Omental fat pad (tissue), 4 donors: ENCODE data around the gene TEAD1. TPM values are rescaled to one million over a fixed set of nuclear protein-coding genes. Genes with fewer than 3 reads are reported as not detected.

Source experiments
- ATAC-seq: fragments of 150-250 bp; one replicate; pipeline ENCODE4 v1.9.1; 2016; ENCODE audit warnings: mild to moderate bottlenecking, moderate library complexity; ENCODE audit not compliant: low FRiP score
- DNase-seq: peaks from one replicate; pipeline ENCODE4 v3.0.0-alpha.2; 2019; ENCODE audit warnings: low spot score
- total RNA-seq, 4 donors: library from RNA; depleted of rRNA; stranded (reverse); fragments of >200 nt; gene quantifications; one replicate each; pipeline ENCODE4 v1.1.0, GENCODE V29; 2016
- TF ChIP-seq, protein P1 (sequence below), 3 donors: fragments of 450-650 bp; IDR thresholded peaks; one replicate each; pipeline ENCODE4 v1.5.1; 2016 to 2017; ENCODE audit warnings: antibody characterized with exemption in 3 of 3, mild to moderate bottlenecking in 3 of 3, moderate library complexity in 2 of 3

The TEAD1 gene
- total RNA-seq, 4 donors from 2014 or later, result 81.7 to 123 (median 103) TPM

DNA sequence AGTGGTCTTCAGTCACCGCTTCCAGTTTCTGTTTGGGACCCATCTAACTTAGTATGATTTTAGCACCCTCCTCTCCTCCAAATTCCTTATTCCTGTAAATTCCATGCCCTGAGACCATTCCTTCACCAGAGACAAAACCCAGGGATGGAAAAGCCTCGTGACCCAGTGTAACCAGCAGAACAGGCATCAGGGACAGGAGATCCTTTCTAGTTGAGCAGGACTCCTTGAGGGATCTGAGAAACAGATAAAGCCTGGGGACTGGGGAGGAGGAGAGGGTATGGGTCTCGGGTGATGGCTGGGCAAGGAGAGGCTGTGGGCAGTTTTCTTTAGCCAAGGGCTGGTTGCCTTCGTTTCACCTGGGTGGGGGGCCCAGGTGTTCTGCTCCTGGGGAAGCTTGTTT lies 40.9 kb downstream of the TEAD1 start:
- ATAC-seq, result no peak
- TF ChIP-seq, protein P1, sequence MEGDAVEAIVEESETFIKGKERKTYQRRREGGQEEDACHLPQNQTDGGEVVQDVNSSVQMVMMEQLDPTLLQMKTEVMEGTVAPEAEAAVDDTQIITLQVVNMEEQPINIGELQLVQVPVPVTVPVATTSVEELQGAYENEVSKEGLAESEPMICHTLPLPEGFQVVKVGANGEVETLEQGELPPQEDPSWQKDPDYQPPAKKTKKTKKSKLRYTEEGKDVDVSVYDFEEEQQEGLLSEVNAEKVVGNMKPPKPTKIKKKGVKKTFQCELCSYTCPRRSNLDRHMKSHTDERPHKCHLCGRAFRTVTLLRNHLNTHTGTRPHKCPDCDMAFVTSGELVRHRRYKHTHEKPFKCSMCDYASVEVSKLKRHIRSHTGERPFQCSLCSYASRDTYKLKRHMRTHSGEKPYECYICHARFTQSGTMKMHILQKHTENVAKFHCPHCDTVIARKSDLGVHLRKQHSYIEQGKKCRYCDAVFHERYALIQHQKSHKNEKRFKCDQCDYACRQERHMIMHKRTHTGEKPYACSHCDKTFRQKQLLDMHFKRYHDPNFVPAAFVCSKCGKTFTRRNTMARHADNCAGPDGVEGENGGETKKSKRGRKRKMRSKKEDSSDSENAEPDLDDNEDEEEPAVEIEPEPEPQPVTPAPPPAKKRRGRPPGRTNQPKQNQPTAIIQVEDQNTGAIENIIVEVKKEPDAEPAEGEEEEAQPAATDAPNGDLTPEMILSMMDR (IDR thresholded peaks at IDR 0.05), result no peak
- DNase-seq, result no peak

DNA sequence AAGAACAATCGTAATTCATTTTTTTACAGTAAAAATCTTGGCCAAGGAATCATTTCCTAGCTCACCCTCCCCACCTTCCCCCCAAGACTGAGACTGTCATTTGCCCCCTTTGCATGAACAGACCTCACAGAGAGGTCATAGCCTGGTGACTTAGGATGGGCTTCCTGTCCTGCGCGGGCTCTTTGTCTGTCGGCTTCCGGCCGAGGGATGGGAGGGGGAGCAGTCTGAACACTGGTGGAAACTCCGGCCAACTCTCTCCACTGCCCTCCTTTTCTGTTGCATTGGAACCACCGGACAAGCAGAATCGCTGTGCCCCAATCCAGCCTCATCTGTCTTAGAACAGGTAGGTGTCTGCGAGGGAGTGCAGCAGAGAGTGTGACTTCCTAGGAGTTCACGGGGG lies 41.7 kb downstream of the TEAD1 start:
- DNase-seq, result no peak
- TF ChIP-seq, protein P1 (IDR thresholded peaks at IDR 0.05), result no peak
- no peak for ATAC-seq

DNA sequence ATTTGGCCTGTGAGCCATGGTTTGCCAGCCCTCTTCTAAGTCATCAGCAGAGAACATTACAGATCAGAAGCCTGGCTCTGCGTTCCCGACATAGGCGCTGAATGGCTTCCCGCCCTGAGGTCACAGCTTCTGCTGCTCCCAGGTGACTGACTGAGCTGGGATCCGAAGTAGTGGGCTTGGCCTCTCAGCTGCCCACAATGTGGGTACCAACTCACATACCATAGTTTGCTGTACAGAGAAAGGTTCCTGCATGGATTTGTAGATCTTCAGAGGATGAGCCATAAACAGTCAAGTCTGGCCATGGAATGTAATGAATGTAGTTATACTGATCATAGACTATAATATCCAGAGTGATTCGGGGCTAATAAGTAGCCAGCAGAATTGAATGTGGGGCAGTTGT lies 42.6 kb downstream of the TEAD1 start:
- TF ChIP-seq, protein P1 (IDR thresholded peaks at IDR 0.05), result no peak
- DNase-seq, result no peak
- no peak for ATAC-seq

DNA sequence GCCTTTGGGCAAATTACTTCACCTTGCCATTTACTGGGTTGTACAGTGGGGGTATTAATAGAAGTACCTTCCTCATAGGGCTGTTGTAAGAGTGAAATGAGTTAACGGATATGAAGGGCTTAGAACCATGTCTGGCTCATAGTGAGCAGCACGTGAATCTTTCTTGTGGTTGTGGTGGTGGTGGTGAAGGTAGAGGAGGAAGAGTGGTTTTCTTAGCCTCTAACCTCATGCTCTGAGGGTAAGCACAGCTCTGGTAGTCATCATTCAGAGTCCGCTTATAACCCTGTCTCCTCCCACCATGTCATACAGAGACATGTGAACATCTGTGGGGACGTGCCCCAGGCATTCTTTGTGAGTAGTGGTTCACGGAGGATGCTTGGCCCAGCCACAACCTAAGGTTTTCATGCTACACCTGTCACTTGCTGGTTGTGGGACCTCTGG lies 43.6 kb downstream of the TEAD1 start:
- no peak for ATAC-seq
- TF ChIP-seq, protein P1 (IDR thresholded peaks at IDR 0.05), result no peak
- DNase-seq, result no peak

DNA sequence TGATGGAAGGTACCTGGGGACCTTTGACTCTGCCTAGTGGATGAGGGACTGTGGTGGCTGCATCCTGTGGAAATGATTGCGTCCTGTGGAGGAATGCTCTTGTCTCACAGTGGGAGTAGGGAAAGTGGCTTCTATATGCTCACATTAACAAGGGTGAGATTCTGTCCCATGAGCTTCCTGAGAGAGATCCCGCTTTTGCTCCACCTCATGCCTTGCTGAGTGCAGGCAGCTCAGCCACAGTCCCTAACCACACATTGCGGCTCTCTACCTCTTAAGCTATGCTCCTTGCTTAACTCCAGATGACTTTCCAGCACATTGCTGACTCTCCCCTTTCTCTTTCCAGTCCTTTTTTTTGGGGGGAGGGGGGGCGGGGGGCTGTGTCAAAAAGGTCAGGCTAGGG lies 45.0 kb downstream of the TEAD1 start:
- no peak for ATAC-seq
- TF ChIP-seq, protein P1 (IDR thresholded peaks at IDR 0.05), result no peak
- no peak for DNase-seq

DNA sequence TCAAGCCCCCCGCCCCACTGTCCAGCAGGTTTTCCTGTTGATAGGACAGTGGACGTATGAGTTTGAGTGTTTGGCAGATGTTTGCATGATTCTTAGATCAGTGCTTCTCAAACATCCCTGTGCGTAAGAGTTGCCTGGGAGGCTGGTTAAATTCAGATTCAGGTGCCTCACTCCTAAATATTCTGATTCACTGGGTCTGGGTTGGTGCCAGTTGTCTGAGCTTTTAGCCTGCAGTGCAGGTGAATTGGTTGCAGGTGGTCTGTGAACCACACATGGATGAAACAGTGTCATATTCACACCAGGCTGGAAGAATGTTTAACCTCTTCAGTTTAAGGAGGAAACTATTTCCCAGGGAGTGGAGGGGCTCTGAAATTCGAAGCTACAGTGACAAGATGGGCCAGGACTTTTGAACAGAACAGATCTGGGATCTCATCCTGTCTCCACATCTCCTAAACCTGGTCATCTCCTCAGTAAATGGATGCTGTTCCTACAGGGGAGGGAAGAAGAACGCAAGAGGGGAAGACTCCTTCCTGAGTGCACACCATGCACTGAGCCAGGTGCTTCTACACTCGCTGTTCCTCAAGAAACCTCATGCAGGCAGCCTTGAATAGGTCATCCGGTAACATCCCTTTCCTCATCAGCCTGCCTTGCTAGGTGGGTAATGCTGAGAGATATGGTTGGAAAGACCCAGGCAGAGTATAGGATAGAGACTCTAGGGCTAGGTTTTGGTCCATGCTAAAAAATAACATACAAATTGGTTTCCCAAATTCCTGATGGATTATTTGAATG lies 47.8 kb downstream of the TEAD1 start:
- TF ChIP-seq, protein P1 (IDR thresholded peaks at IDR 0.05), result no peak
- DNase-seq, result no peak

More for the DNA sequence above, 47.8 kb downstream of the TEAD1 start:
- no peak for ATAC-seq
